B cell (primary cell): ENCODE data around the gene CHD8. TPM values are rescaled to one million over a fixed set of nuclear protein-coding genes. Genes with fewer than 3 reads are reported as not detected.
A peak's percentile ranks its signal among the peaks of the same experiment; 100 is the strongest.

Experiments
- ATAC-seq: fragments of 200-7000 bp; cut with Tn5 transposase; one replicate; pipeline ENCODE4 v1.10.0; 2021; ENCODE audit warnings: low read depth, mild to moderate bottlenecking, moderate number of reproducible peaks, moderate library complexity
- CTCF ChIA-PET: fragments of 350-600 bp; sonication (Branson Sonifier 250); formaldehyde crosslinking; loops from one replicate; lab custom pipeline; 2021; ENCODE audit warnings: antibody characterized with exemption, inconsistent platforms; lab: Charles Lee
- POLR2A ChIA-PET: fragments of 350-600 bp; sonication (Branson Sonifier 250); formaldehyde crosslinking; loops from one replicate; lab custom pipeline; 2021; ENCODE audit warnings: antibody characterized with exemption; lab: Charles Lee
- DNase-seq: peaks from one replicate; pipeline ENCODE4 v3.0.0; 2013
- H2AFZ ChIP-seq: 2 replicates; pipeline ENCODE4 v1.6.1; 2012; ENCODE audit warnings: mild to moderate bottlenecking, low read depth, low read length; ENCODE audit not compliant: insufficient read depth, poor library complexity, severe bottlenecking
- H3K27ac ChIP-seq, 2 donors: 1 replicate in 1 of 2; 2 replicates in 1 of 2; pipeline ENCODE4 v1.5.1; 2012 to 2013; ENCODE audit warnings: low read length in 2 of 2, mild to moderate bottlenecking in 2 of 2, moderate library complexity in 1 of 2
- H3K27me3 ChIP-seq, 4 experiments: fragments of 200-600 bp in 1 of 4; sonication (generic) in 1 of 4; replicated peaks in 1 of 4; 1 replicate in 2 of 4; 2 replicates in 2 of 4; pipeline versions ENCODE4 v1.6.1 to v1.7.0; 2013 to 2016; ENCODE audit warnings: low read length in 3 of 4, mild to moderate bottlenecking in 2 of 4, mixed read lengths in 1 of 4, moderate library complexity in 1 of 4; ENCODE audit not compliant: insufficient read depth in 4 of 4, control insufficient read depth in 3 of 4; ENCODE audit errors: control extremely low read depth in 1 of 4
- H3K36me3 ChIP-seq, 2 experiments: replicated peaks in 1 of 2; 1 replicate in 1 of 2; 2 replicates in 1 of 2; pipeline versions ENCODE4 v1.6.1 to v1.7.1; 2013; ENCODE audit warnings: low read length in 1 of 2; ENCODE audit not compliant: insufficient read depth in 2 of 2, control insufficient read depth in 1 of 2; ENCODE audit errors: control extremely low read depth in 1 of 2, extremely low read depth in 1 of 2
- H3K4me1 ChIP-seq, 2 donors: fragments of 200-600 bp in 1 of 2; sonication (generic) in 1 of 2; 1 replicate in 1 of 2; 2 replicates in 1 of 2; pipeline versions ENCODE4 v1.5.1 to v1.6.1; 2013 to 2017; ENCODE audit warnings: low read length in 2 of 2; ENCODE audit not compliant: control insufficient read depth in 2 of 2, insufficient read depth in 2 of 2
- H3K4me2 ChIP-seq: replicated peaks from 2 replicates; pipeline ENCODE3; 2012; ENCODE audit warnings: mild to moderate bottlenecking, low read depth, low read length; ENCODE audit not compliant: poor library complexity, severe bottlenecking
- H3K4me3 ChIP-seq, 5 experiments: fragments of 200-600 bp in 1 of 5; sonication (generic) in 1 of 5; 1 replicate in 3 of 5; 2 replicates in 2 of 5; pipeline versions ENCODE4 v1.5.1 to v1.7.0; 2011 to 2016; ENCODE audit warnings: low read length in 4 of 5, mild to moderate bottlenecking in 4 of 5, low read depth in 2 of 5, control low read depth in 1 of 5, moderate library complexity in 1 of 5; ENCODE audit not compliant: insufficient read depth in 1 of 5; ENCODE audit errors: control extremely low read depth in 1 of 5, extremely low read depth in 1 of 5
- H3K79me2 ChIP-seq: fragments of 200-600 bp; sonication (generic); one replicate; pipeline ENCODE4 v1.6.0; 2016; ENCODE audit warnings: low read length; ENCODE audit not compliant: control insufficient read depth, insufficient read depth
- H3K9ac ChIP-seq: fragments of 200-600 bp; sonication (generic); 2 replicates; pipeline ENCODE4 v1.6.1; 2017; ENCODE audit warnings: mild to moderate bottlenecking, low read length, moderate library complexity
- H3K9me3 ChIP-seq, 3 donors: one replicate each; pipeline versions ENCODE4 v1.6.1 to v1.7.1; 2013; ENCODE audit warnings: low read length in 2 of 3; ENCODE audit not compliant: control insufficient read depth in 2 of 3, insufficient read depth in 1 of 3; ENCODE audit errors: control extremely low read depth in 1 of 3
- H4K20me1 ChIP-seq: 2 replicates; pipeline ENCODE4 v1.6.0; 2012; ENCODE audit warnings: mild to moderate bottlenecking, low read length; ENCODE audit not compliant: insufficient read depth, control insufficient read depth, poor library complexity, severe bottlenecking
- H3K27ac Mint-ChIP-seq: one replicate; pipeline ENCODE4 v1.8.0; 2021; ENCODE audit warnings: mixed read lengths
- H3K27me3 Mint-ChIP-seq: one replicate; pipeline ENCODE4 v1.8.0; 2021; ENCODE audit warnings: mixed read lengths
- H3K4me1 Mint-ChIP-seq: one replicate; pipeline ENCODE4 v1.8.0; 2021; ENCODE audit warnings: mixed read lengths
- H3K4me3 Mint-ChIP-seq: one replicate; pipeline ENCODE4 v1.8.0; 2021; ENCODE audit warnings: mixed read lengths
- H3K9me3 Mint-ChIP-seq: one replicate; pipeline ENCODE4 v1.8.0; 2022; ENCODE audit warnings: mixed read lengths; ENCODE audit not compliant: insufficient read depth
- CTCF ChIP-seq: fragments of 200-600 bp; IDR thresholded peaks from one replicate; pipeline ENCODE4 v1.8.0; 2022; ENCODE audit warnings: antibody characterized with exemption, mild to moderate bottlenecking
- EZH2 ChIP-seq: IDR thresholded peaks from 2 replicates; pipeline ENCODE4 v1.6.1; 2012; ENCODE audit warnings: borderline replicate concordance, low read depth, mild to moderate bottlenecking, moderate library complexity, low read length; ENCODE audit not compliant: insufficient read depth, poor library complexity, severe bottlenecking
- WGBS: methylation state at CpG from one replicate; pipeline ENCODE4 v1.1.5; 2013; ENCODE audit warnings: missing lambda C conversion rate; ENCODE audit not compliant: insufficient coverage; 5-methylcytosine and 5-hydroxymethylcytosine counted together
- intact Hi-C: fragments of 100-400 bp; cut with micrococcal nuclease; formaldehyde crosslinking; loops from one replicate; pipeline ENCODE4 v1.10.0; 2022
- polyA plus RNA-seq: library from polyadenylated mRNA; depleted of rRNA; stranded (reverse); fragments of >200 nt; gene quantifications from 2 replicates; pipeline ENCODE4 v1.2.3, GENCODE V29; 2012
- total RNA-seq, 2 donors: library from RNA; stranded (reverse); fragments of 120-200 nt in 1 of 2; gene quantifications; 1 replicate in 1 of 2; 2 replicates in 1 of 2; pipeline versions ENCODE4 v1.2.3 to v1.2.4, GENCODE V29; 2013 to 2022

Gene CHD8
- total and polyA plus RNA-seq, 2 donors (not counting 1 experiment from before 2014, with no cell fraction given), result 43.5 to 155 TPM

DNA sequence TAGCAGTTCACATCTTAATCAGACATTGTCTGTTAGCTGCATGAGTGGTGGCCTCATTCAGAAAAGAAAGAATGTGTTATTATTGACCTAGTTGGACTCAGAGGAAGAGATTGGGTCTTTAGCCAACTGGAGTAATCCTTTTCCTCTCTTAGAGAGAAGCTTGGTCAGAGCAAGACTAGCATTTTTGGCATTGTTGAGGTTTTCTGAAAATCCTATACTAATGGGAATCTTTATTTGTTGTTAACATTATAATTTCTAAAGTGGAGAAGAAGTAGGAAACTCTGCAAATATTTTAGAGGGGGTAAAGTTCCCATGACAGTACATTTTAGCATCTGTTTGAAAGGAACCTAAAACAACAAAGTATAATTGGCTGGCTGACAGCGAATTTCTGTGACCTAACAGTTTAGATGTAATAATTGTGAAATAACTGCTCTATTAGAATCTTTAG, 30.7 kb upstream of the CHD8 start:
- no peak for ATAC-seq
- Histone ChIP-seq H2AFZ (no peak overlapping the region), H3K27me3 (no peaks in the 10 kb centered on the region), H3K79me2 (peaks cover 46% of the 10 kb centered on the region), H3K9ac (no peak overlapping the region), H4K20me1 (peaks cover 9% of the 10 kb centered on the region), H3K36me3 (peaks cover 1 to 42% of the 10 kb centered on the region in 2 experiments), H3K4me1 (no peaks in the 10 kb centered on the region), H3K4me2 (no peak overlapping the region), H3K9me3 (no peaks in the 10 kb centered on the region), H3K4me3 (no peak overlapping the region), H3K27ac (no peak overlapping the region)
- Mint-ChIP-seq H3K27ac (no peak overlapping the region), H3K27me3 (no peaks in the 10 kb centered on the region), H3K4me3 (no peak overlapping the region), H3K4me1 (peaks cover 4% of the 10 kb centered on the region), H3K9me3 (no peaks in the 10 kb centered on the region)
- ChIA-PET CTCF (no interaction called here), POLR2A (no interaction called here)
- WGBS, result no CpG with 5 or more reads among the region's 1 CpG
- DNase-seq, result no peak
- no peak for TF ChIP-seq CTCF
- TF ChIP-seq EZH2, result no peak
- intact Hi-C loops, result no loop called here

DNA sequence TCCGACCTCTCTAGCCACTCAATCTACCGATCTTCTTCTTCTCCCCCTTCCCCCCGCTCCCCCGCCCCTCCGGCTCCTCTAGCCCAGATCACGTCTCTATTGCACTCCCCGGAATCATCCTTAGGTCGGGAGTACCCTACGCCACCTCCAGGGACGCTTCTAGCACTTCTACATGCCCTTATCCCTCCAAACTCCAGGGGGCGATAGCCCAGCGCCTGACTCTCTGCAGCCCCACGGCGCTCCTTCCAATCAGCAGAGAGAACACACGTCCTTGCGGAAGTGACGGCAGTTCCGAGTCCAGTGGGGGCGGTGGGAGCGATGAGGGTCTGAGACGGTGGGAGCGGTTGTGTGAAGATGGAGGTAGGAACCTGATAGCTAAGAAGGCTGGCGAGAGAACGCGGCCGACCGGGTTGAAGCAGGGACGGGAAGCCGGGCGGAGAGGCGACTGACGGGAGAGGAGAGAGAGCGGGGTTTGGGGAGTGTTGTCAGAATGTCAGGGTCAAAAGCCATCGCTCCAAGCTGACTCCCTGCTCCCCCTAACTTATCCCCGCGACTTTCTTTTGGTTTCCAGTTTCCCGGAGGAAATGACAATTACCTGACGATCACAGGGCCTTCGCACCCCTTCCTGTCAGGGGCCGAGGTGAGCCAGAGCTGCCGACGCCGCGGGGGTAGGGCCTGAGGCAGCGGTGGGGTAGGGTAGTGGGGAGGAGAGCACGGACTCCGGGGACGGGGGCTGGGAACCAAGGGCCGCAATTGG, 21.2 kb upstream of the CHD8 start, which contains the start of the genes RAB2B and TOX4:
Gene RAB2B (minus strand): TSS at position 35 of the 757 bp plus-strand sequence. CDS start 87 bp downstream, outside the sequence.
Gene TOX4 (plus strand): TSS at position 271 of the 757 bp plus-strand sequence. CDS start 84 bp downstream, at position 355.
- peak within 1 kb of the TSS; percentile 96 for H3K4me2 ChIP-seq
- peaks cover 15 to 21% of the 10 kb centered on the region in 2 donors for H3K4me1 ChIP-seq
- ChIA-PET POLR2A (interaction anchor here (0.7 to 2.8 kb wide), 6 partner anchors 21 to 1409 kb away, joined by 3 to 21 read pairs (median 6); partner anchors contain the start of genes CHD8, METTL3 and SALL2), CTCF (interaction anchor here (0.6 to 3.5 kb wide), 13 partner anchors 11 to 207 kb away, joined by 3 to 25 read pairs (median 5); partner anchors contain the start of genes CHD8 and METTL3)
- peak within 1 kb of the TSS; percentile 77 to 99 (median 83) for H3K4me3 ChIP-seq
- ATAC-seq (peak; percentile 98), DNase-seq (peak; percentile 98)
- peak within 1 kb of the TSS; percentile 70 to 94 for H3K27ac ChIP-seq
- peaks cover 33% of the 10 kb centered on the region for H3K4me1 Mint-ChIP-seq
- H3K9me3 ChIP-seq, result no peaks in the 10 kb centered on the region
- peak within 1 kb of the TSS; percentile 93 for H2AFZ ChIP-seq
- H3K9me3 Mint-ChIP-seq, result no peaks in the 10 kb centered on the region
- peak within 1 kb of the TSS; percentile 98 for H3K4me3 Mint-ChIP-seq
- TF ChIP-seq EZH2 (no peak), CTCF (peak; percentile 88)
- intact Hi-C loops, result loop anchor here (1.0 to 2.0 kb wide), 5 partner anchors 21 to 80 kb away; partner anchors contain the start of genes CHD8, METTL3 and SALL2
- no peaks in the 10 kb centered on the region for H3K27me3 Mint-ChIP-seq
- H4K20me1 ChIP-seq, result no peaks in the 10 kb centered on the region
- H3K27me3 ChIP-seq, result no peaks in the 10 kb centered on the region
- peaks cover 0 to 3% of the 10 kb centered on the region in 2 experiments for H3K36me3 ChIP-seq
- H3K79me2 ChIP-seq, result peaks cover 48% of the 10 kb centered on the region
- peak within 1 kb of the TSS; percentile 92 for H3K9ac ChIP-seq
- peak within 1 kb of the TSS; percentile 94 for H3K27ac Mint-ChIP-seq
- under 1% methylated on average over 48 of the region's 49 CpGs for WGBS
